HG03196 (cell line): Measurements from ENCODE around the gene EME2.

ENCODE experiments used
- ATAC-seq: cut with Tn5 transposase; IDR thresholded peaks from one replicate; pipeline ENCODE4 v1.9.1; 2021; ENCODE audit not compliant: unreplicated experiment

EME2 gene

GRCh38 chr16:1745181-1745899 lies 27.3 kb upstream of the EME2 start:
- no peak for ATAC-seq

GRCh38 chr16:1745900-1746692 lies 26.5 kb upstream of the EME2 start:
- ATAC-seq = no peak

GRCh38 chr16:1746693-1747195 lies 25.9 kb upstream of the EME2 start:
- no peak for ATAC-seq

GRCh38 chr16:1747934-1748333 lies 24.7 kb upstream of the EME2 start:
- ATAC-seq = no peak

GRCh38 chr16:1749152-1750117 lies 23.2 kb upstream of the EME2 start:
- ATAC-seq = no peak

- ATAC-seq = no peak
These were observed 20.7 kb upstream of the EME2 start for GRCh38 chr16:1751946-1752345.

GRCh38 chr16:1752853-1753252 lies 19.8 kb upstream of the EME2 start:
- no peak for ATAC-seq

- no peak for ATAC-seq
These were observed 18.4 kb upstream of the EME2 start for GRCh38 chr16:1754204-1754603.

- no peak for ATAC-seq
These were observed 14.7 kb upstream of the EME2 start for GRCh38 chr16:1757714-1758461.

- ATAC-seq = no peak
These were observed 13.7 kb upstream of the EME2 start for GRCh38 chr16:1758923-1759322.

- ATAC-seq = no peak
These were observed 13.1 kb upstream of the EME2 start for GRCh38 chr16:1759511-1759910.

- ATAC-seq = no peak
These were observed 11.7 kb upstream of the EME2 start for GRCh38 chr16:1760911-1761310.

GRCh38 chr16:1761751-1762150 lies 10.9 kb upstream of the EME2 start:
- ATAC-seq = no peak

- ATAC-seq = no peak
These were observed 10.3 kb upstream of the EME2 start for GRCh38 chr16:1762196-1762878.

- ATAC-seq = no peak
These were observed 9.6 kb upstream of the EME2 start for GRCh38 chr16:1762879-1763520.

GRCh38 chr16:1763521-1764511 lies 8.8 kb upstream of the EME2 start:
- ATAC-seq = no peak

- ATAC-seq = no peak
These were observed 7.6 kb upstream of the EME2 start for GRCh38 chr16:1764971-1765370.

GRCh38 chr16:1765826-1766225 lies 6.8 kb upstream of the EME2 start:
- ATAC-seq = no peak
